Measurements from ENCODE around the gene OR12D1.

The OR12D1 gene

DNA sequence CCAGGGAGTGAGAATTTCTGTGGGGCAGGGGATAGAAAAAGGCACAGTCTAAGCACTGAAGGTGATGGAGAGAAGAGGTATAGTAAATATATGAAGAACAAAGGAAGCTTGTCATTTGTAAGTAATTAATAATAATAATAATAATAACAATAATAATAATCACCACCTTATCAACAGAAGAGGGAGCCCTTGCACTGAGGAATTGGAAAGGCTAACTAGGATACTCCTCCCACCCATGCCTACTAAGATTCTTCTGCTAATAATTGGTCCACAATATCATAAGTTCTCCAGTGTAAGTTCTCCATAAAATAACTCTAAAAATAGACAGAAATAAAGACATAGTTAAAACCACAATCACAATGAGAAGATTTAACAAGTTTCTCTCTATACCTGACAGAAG, 38.7 kb upstream of the OR12D1 start:
- TF ChIP-seq TCF4 (CRISPR knock-in tag; IDR thresholded peaks at IDR 0.05; ENCODE audit: borderline replicate concordance) (no peak), ZNF8 (CRISPR knock-in tag; IDR thresholded peaks at IDR 0.05) (no peak), ZFP30 (CRISPR knock-in tag; IDR thresholded peaks at IDR 0.05) (no peak), PPARA (CRISPR knock-in tag; IDR thresholded peaks at IDR 0.05; ENCODE audit: borderline replicate concordance) (no peak), GLIS3 (CRISPR knock-in tag; IDR thresholded peaks at IDR 0.05) (no peak)
- ATAC-seq: peak; percentile 40; the same call in 1 of the 3 replicates

DNA sequence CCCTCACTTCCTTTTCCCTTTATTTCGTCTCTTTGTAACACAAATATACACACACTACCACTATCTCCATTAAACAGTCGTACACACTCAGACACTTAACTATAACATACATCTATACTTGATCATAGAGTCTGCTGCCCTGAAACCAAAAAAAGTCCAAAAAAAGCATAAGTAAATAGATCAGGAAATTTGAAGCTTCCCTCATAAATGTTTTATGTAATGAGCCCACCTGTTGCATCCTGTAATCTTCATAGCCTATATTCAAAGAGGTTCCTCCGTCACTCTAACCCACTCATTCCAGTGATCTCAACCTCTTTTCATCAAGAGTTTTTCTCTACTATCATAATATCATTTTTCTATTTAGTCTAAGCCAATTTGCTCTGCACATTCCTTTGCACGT, 26.2 kb upstream of the OR12D1 start:
- TF ChIP-seq, protein P1, sequence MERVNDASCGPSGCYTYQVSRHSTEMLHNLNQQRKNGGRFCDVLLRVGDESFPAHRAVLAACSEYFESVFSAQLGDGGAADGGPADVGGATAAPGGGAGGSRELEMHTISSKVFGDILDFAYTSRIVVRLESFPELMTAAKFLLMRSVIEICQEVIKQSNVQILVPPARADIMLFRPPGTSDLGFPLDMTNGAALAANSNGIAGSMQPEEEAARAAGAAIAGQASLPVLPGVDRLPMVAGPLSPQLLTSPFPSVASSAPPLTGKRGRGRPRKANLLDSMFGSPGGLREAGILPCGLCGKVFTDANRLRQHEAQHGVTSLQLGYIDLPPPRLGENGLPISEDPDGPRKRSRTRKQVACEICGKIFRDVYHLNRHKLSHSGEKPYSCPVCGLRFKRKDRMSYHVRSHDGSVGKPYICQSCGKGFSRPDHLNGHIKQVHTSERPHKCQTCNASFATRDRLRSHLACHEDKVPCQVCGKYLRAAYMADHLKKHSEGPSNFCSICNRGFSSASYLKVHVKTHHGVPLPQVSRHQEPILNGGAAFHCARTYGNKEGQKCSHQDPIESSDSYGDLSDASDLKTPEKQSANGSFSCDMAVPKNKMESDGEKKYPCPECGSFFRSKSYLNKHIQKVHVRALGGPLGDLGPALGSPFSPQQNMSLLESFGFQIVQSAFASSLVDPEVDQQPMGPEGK (CRISPR knock-in tag; IDR thresholded peaks at IDR 0.05; ENCODE audit: borderline replicate concordance): no peak
- TF ChIP-seq, protein P2, sequence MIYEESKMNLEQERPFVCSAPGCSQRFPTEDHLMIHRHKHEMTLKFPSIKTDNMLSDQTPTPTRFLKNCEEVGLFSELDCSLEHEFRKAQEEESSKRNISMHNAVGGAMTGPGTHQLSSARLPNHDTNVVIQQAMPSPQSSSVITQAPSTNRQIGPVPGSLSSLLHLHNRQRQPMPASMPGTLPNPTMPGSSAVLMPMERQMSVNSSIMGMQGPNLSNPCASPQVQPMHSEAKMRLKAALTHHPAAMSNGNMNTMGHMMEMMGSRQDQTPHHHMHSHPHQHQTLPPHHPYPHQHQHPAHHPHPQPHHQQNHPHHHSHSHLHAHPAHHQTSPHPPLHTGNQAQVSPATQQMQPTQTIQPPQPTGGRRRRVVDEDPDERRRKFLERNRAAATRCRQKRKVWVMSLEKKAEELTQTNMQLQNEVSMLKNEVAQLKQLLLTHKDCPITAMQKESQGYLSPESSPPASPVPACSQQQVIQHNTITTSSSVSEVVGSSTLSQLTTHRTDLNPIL (CRISPR knock-in tag; IDR thresholded peaks at IDR 0.05; ENCODE audit: low read depth): no peak
- no peak for TF ChIP-seq ZNF8 (CRISPR knock-in tag; IDR thresholded peaks at IDR 0.05)
- no peak for TF ChIP-seq ISL1 (CRISPR knock-in tag; IDR thresholded peaks at IDR 0.05)
- no peak for TF ChIP-seq ZFP3 (CRISPR knock-in tag; IDR thresholded peaks at IDR 0.05)
- TF ChIP-seq ZFP30 (CRISPR knock-in tag; IDR thresholded peaks at IDR 0.05): no peak
- TF ChIP-seq, protein P3, sequence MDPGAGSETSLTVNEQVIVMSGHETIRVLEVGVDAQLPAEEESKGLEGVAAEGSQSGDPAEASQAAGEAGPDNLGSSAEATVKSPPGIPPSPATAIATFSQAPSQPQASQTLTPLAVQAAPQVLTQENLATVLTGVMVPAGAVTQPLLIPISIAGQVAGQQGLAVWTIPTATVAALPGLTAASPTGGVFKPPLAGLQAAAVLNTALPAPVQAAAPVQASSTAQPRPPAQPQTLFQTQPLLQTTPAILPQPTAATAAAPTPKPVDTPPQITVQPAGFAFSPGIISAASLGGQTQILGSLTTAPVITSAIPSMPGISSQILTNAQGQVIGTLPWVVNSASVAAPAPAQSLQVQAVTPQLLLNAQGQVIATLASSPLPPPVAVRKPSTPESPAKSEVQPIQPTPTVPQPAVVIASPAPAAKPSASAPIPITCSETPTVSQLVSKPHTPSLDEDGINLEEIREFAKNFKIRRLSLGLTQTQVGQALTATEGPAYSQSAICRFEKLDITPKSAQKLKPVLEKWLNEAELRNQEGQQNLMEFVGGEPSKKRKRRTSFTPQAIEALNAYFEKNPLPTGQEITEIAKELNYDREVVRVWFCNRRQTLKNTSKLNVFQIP (CRISPR knock-in tag; IDR thresholded peaks at IDR 0.05; ENCODE audit: borderline replicate concordance, low read depth): no peak
- no peak for ATAC-seq

DNA sequence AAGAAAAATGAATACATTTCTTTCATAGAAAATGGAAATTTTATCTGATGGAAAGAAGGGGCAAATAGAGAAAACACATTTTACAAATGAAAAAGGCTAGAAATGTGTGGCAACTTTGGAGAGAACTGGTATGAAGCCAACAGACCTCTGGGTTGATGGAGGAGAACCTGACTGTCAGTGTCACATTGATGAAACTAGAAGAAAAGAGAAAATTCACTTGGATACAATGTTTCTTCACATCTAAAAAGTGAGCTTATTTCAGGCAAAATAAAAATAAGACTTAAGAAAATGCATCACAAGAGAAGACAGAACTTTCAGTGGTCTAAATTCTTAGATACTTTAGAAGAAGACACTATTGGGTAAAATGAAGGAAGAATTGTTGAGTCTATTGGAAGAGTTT, 19.4 kb upstream of the OR12D1 start, which contains the start of gene OR12D2:
Gene OR12D2 (plus strand): TSS at position 301 of the 400 bp plus-strand sequence. CDS start 1,069 bp downstream, outside the sequence.
- no peak for ATAC-seq
- TF ChIP-seq PPARA (CRISPR knock-in tag; IDR thresholded peaks at IDR 0.05; ENCODE audit: borderline replicate concordance) (no peak), ESRRG (CRISPR knock-in tag; IDR thresholded peaks at IDR 0.05) (no peak), BACH2 (CRISPR knock-in tag; IDR thresholded peaks at IDR 0.05; ENCODE audit: borderline replicate concordance) (no peak), ZFP3 (CRISPR knock-in tag; IDR thresholded peaks at IDR 0.05) (no peak), ZFP30 (CRISPR knock-in tag; IDR thresholded peaks at IDR 0.05) (no peak), GLIS3 (CRISPR knock-in tag; IDR thresholded peaks at IDR 0.05) (no peak), SNAI2 (CRISPR knock-in tag; IDR thresholded peaks at IDR 0.05) (no peak), ZNF70 (CRISPR knock-in tag; IDR thresholded peaks at IDR 0.05) (no peak), ZNF565 (CRISPR knock-in tag; conservative IDR thresholded peaks at IDR 0.05; ENCODE audit: low read depth) (no peak)
- TF ChIP-seq, protein P3 (CRISPR knock-in tag; IDR thresholded peaks at IDR 0.05; ENCODE audit: borderline replicate concordance, low read depth): no peak
- TF ChIP-seq, protein P1 (CRISPR knock-in tag; IDR thresholded peaks at IDR 0.05; ENCODE audit: borderline replicate concordance): no peak
- TF ChIP-seq, protein P4, sequence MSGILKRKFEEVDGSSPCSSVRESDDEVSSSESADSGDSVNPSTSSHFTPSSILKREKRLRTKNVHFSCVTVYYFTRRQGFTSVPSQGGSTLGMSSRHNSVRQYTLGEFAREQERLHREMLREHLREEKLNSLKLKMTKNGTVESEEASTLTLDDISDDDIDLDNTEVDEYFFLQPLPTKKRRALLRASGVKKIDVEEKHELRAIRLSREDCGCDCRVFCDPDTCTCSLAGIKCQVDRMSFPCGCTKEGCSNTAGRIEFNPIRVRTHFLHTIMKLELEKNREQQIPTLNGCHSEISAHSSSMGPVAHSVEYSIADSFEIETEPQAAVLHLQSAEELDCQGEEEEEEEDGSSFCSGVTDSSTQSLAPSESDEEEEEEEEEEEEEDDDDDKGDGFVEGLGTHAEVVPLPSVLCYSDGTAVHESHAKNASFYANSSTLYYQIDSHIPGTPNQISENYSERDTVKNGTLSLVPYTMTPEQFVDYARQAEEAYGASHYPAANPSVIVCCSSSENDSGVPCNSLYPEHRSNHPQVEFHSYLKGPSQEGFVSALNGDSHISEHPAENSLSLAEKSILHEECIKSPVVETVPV (CRISPR knock-in tag; IDR thresholded peaks at IDR 0.05): no peak
- TF ChIP-seq, protein P2 (CRISPR knock-in tag; IDR thresholded peaks at IDR 0.05; ENCODE audit: low read depth): no peak

Measured in SK-N-SH treated with all-trans-retinoic acid at 6 μM for 48 hours (cell line).